Glutamatergic neuron (in vitro differentiated cells): Measurements from ENCODE around the gene PHACTR3. TPM values are rescaled to one million over a fixed set of nuclear protein-coding genes. Genes with fewer than 3 reads are reported as not detected.

Experiments
- DNase-seq: peaks from one replicate; pipeline ENCODE4 v3.0.0; 2022
- H3K27ac Mint-ChIP-seq: one replicate; pipeline ENCODE4 v1.8.0; 2020; ENCODE audit warnings: mild to moderate bottlenecking, mixed read lengths, inconsistent platforms; ENCODE audit not compliant: unreplicated experiment
- H3K27me3 Mint-ChIP-seq: one replicate; pipeline ENCODE4 v1.8.0; 2020; ENCODE audit warnings: mild to moderate bottlenecking, moderate library complexity, mixed read lengths, inconsistent platforms; ENCODE audit not compliant: unreplicated experiment
- H3K36me3 Mint-ChIP-seq: one replicate; pipeline ENCODE4 v1.8.0; 2020; ENCODE audit warnings: mild to moderate bottlenecking, mixed read lengths, inconsistent platforms; ENCODE audit not compliant: unreplicated experiment
- H3K4me1 Mint-ChIP-seq: one replicate; pipeline ENCODE4 v1.8.0; 2020; ENCODE audit warnings: mild to moderate bottlenecking, low read depth, mixed read lengths, inconsistent platforms; ENCODE audit not compliant: unreplicated experiment
- H3K4me3 Mint-ChIP-seq: one replicate; pipeline ENCODE4 v1.8.0; 2020; ENCODE audit warnings: mild to moderate bottlenecking, mixed read lengths, inconsistent platforms; ENCODE audit not compliant: unreplicated experiment
- H3K9me3 Mint-ChIP-seq: one replicate; pipeline ENCODE4 v1.8.0; 2020; ENCODE audit warnings: mild to moderate bottlenecking, moderate library complexity, mixed read lengths, inconsistent platforms; ENCODE audit not compliant: unreplicated experiment
- total RNA-seq: library from RNA; stranded (reverse); fragmentation: NEBNext Ultra II Directional; extraction: Animal tissue kit (Norgen Biotek cat#: 25700); gene quantifications from one replicate; pipeline ENCODE4 v1.2.1, GENCODE V29; 2021; ENCODE audit not compliant: unreplicated experiment
- TF ChIP-seq, protein P1 (sequence below): fragments of 200-600 bp; sonication (generic); IDR thresholded peaks from one replicate; pipeline ENCODE4 v1.5.0; 2021; ENCODE audit not compliant: partially characterized antibody, unreplicated experiment

PHACTR3 gene
- total RNA-seq, 1 donor from 2014 or later = 37.0 TPM

DNA sequence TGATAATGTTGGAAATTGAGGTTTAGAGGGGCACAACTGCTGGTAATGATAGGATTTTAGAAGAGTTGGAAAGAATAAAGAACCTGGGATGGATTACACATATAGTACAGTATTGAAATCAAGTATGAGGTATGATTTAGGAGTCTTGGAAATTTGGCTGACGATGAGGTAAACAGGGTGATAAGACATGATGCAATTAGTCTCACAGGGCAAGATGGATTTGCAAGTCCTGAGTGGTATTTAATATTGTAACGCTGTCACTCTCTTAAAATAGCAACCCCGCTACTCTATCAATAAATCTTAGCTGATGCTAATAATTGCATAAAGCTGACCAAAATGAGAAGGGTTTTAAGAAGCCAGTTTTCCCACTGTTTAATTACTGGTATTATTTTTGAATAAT is 258.7 kb downstream of the PHACTR3 start:
- H3K4me3 Mint-ChIP-seq = no peak overlapping the region
- no peaks in the 10 kb centered on the region for H3K36me3 Mint-ChIP-seq
- H3K4me1 Mint-ChIP-seq = no peaks in the 10 kb centered on the region
- TF ChIP-seq, protein P1, sequence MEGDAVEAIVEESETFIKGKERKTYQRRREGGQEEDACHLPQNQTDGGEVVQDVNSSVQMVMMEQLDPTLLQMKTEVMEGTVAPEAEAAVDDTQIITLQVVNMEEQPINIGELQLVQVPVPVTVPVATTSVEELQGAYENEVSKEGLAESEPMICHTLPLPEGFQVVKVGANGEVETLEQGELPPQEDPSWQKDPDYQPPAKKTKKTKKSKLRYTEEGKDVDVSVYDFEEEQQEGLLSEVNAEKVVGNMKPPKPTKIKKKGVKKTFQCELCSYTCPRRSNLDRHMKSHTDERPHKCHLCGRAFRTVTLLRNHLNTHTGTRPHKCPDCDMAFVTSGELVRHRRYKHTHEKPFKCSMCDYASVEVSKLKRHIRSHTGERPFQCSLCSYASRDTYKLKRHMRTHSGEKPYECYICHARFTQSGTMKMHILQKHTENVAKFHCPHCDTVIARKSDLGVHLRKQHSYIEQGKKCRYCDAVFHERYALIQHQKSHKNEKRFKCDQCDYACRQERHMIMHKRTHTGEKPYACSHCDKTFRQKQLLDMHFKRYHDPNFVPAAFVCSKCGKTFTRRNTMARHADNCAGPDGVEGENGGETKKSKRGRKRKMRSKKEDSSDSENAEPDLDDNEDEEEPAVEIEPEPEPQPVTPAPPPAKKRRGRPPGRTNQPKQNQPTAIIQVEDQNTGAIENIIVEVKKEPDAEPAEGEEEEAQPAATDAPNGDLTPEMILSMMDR = no peak
- H3K9me3 Mint-ChIP-seq = no peaks in the 10 kb centered on the region
- H3K27me3 Mint-ChIP-seq = no peaks in the 10 kb centered on the region
- DNase-seq = no peak
- H3K27ac Mint-ChIP-seq = no peak overlapping the region

DNA sequence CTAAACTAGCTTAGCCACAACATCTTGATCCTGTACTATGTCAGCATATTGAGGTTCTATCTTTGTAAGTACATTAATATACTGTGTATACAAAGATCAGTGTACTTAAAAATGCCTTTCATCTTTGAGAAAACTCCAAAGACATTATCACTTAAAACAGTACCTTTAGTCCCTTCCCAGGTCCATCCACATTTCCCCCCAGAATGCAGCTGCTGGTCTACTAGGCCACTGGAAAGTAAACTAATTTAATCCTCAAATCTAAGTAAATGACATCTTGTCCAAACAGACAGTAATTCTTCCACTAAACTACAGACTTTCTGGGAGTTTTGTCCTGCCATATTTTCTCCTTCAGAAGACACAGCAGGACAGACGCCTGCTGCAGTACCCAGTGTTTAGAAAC is 260.4 kb downstream of the PHACTR3 start:
- Mint-ChIP-seq H3K27ac (no peak overlapping the region), H3K9me3 (no peaks in the 10 kb centered on the region), H3K4me1 (no peaks in the 10 kb centered on the region), H3K27me3 (no peaks in the 10 kb centered on the region), H3K4me3 (no peak overlapping the region), H3K36me3 (no peaks in the 10 kb centered on the region)
- no peak for DNase-seq
- TF ChIP-seq, protein P1 = no peak

DNA sequence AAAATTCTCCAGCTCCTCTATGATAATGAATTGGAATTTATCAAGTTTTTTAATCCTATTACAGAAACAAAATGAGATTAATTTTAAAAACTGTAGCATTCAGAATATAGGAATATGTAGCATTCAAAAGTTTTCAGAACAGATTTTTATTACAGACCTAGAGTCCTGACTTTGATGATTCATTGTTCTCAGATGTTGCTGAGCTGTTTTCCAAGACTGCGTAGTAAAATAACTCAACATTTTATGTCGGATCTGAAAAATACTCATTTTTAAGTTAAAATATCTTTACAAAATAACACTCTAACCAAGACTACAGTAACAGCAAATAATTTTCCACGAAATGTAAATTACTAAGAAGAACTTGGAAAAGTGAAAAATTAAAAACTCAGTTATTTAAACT is 262.0 kb downstream of the PHACTR3 start:
- Mint-ChIP-seq H3K27ac (no peak overlapping the region), H3K9me3 (no peaks in the 10 kb centered on the region), H3K4me1 (no peaks in the 10 kb centered on the region), H3K27me3 (no peaks in the 10 kb centered on the region), H3K4me3 (no peak overlapping the region), H3K36me3 (no peaks in the 10 kb centered on the region)
- TF ChIP-seq, protein P1 = no peak
- DNase-seq = no peak

DNA sequence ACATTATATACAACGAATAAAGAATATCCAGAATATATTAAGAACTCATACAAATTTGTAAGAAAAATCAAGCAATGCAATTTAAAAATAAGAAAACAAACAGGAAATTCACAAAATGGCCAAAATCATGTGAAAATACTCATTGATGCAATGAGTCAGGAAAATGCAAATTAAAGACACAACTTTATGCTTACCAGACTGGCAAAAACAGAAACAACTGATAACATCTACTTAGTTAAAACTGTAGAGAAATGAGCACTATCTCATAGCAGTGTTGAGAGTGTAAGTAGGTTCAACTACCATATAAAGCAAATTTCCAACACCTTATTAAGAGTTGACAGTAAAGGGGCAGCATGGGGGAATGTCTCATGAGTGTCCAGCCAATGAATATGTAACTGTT is 266.8 kb downstream of the PHACTR3 start:
- Mint-ChIP-seq H3K36me3 (no peaks in the 10 kb centered on the region), H3K9me3 (no peaks in the 10 kb centered on the region), H3K27ac (no peak overlapping the region), H3K4me3 (no peak overlapping the region), H3K27me3 (peaks cover 4% of the 10 kb centered on the region), H3K4me1 (no peaks in the 10 kb centered on the region)
- TF ChIP-seq, protein P1 = no peak
- no peak for DNase-seq

DNA sequence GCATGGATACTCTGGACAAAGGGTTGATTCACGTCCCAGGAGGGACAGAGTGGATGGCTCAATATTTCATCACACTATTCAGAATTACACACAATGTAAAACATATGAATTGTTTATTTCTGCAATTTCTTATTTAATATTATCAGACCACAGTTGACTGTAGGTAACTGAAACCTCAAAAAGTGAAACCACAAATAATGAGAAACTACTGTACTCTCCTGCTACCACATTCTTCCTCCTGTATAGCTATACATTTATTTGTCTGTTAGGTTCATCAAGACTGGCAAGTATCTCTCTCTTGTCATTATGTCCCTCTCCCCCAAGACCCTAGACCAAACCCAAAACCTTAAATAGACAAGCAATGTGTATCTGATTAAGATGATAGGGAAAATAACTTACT is 269.1 kb downstream of the PHACTR3 start:
- no peak overlapping the region for H3K4me3 Mint-ChIP-seq
- H3K9me3 Mint-ChIP-seq = no peaks in the 10 kb centered on the region
- no peak for DNase-seq
- no peak overlapping the region for H3K27ac Mint-ChIP-seq
- peaks cover 4% of the 10 kb centered on the region for H3K27me3 Mint-ChIP-seq
- TF ChIP-seq, protein P1 = no peak
- no peaks in the 10 kb centered on the region for H3K36me3 Mint-ChIP-seq
- H3K4me1 Mint-ChIP-seq = no peaks in the 10 kb centered on the region
